Sigmoid colon (tissue), 3 donors: ENCODE measurements around the gene AGPAT1.

Experiments
- CTCF ChIP-seq, 4 experiments: fragments of 450-650 bp in 3 of 4; fragments of 200-600 bp in 1 of 4; IDR thresholded peaks; one replicate each; pipeline ENCODE4 v1.5.1; 2016 to 2019; ENCODE audit warnings: antibody characterized with exemption in 4 of 4, mild to moderate bottlenecking in 3 of 4, moderate library complexity in 2 of 4
- POLR2A ChIP-seq, 2 donors: fragments of 450-650 bp; IDR thresholded peaks; one replicate each; pipeline ENCODE4 v1.6.1; 2016; ENCODE audit warnings: antibody characterized with exemption in 2 of 2, mild to moderate bottlenecking in 2 of 2, moderate library complexity in 2 of 2

GRCh38 chr6:32188381-32189068 lies 12.6 kb upstream of the AGPAT1 start:
- no peak for TF ChIP-seq CTCF (IDR thresholded peaks at IDR 0.05)
- no peak for TF ChIP-seq POLR2A (IDR thresholded peaks at IDR 0.05)
